ENCODE results near the gene PIH1D2. TPM values are rescaled to one million over a fixed set of nuclear protein-coding genes. Genes with fewer than 3 reads are reported as not detected.

The PIH1D2 gene
- total and polyA plus RNA-seq, 9 of the 15 experiments (the other 6 are each of a cell fraction or from before 2014, with no cell fraction given) = 1.5 to 5.4 (median 3.0) TPM

DNA sequence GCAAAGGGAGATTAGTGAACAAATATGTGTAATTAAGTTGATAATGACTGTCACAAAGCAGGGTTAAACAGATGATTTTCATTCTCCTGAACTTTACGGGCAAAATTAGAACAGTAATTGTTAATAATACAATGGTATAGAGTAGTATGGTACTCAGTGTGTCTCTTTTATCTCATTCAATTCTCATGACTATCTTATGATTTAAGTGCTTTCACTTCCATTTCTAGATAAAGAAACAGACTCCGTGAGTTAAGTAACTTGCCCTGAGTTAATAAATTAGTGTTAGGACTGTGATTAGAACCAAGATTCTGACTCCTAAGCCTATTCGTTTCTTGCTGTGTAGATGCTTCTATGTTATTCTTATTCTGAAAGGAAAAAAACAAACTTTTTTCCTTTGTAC, 22.0 kb downstream of the PIH1D2 start:
- no peak overlapping the region for H3K4me2 ChIP-seq (ENCODE audit: insufficient read depth, low read length)
- no peak overlapping the region for H3K9ac ChIP-seq (ENCODE audit: insufficient read depth in 1 of 2, low read depth in 2 of 2, low read length in 2 of 2)
- DNase-seq (ENCODE audit: extremely low read depth in 1 of 4, low spot score in 3 of 4) (no peak), FAIRE-seq (no peak), ATAC-seq (no peak)
- no peak overlapping the region for H2AFZ ChIP-seq (ENCODE audit: low read depth, low read length)
- H4K20me1 ChIP-seq (replicated peaks; ENCODE audit: control insufficient read depth, insufficient read depth, low read length) = no peaks in the 10 kb centered on the region
- H3K36me3 ChIP-seq (ENCODE audit: control insufficient read depth, insufficient read depth, low read length) = peaks cover 86% of the 10 kb centered on the region
- no peaks in the 10 kb centered on the region for H3K9me1 ChIP-seq (ENCODE audit: control insufficient read depth, insufficient read depth, low read length)
- H3K79me2 ChIP-seq (ENCODE audit: control insufficient read depth, insufficient read depth, low read length) = peaks cover 28% of the 10 kb centered on the region
- CTCF ChIA-PET (ENCODE audit: low intra/inter-chr PET ratio) = no interaction called here
- H3K4me1 ChIP-seq (replicated peaks in 1 of 2; ENCODE audit: control insufficient read depth in 2 of 2, insufficient read depth in 2 of 2, low read length in 2 of 2) = no peaks in the 10 kb centered on the region
- H3K27me3 ChIP-seq (ENCODE audit: control insufficient read depth in 2 of 2, insufficient read depth in 2 of 2, low read length in 2 of 2) = no peaks in the 10 kb centered on the region
- no peaks in the 10 kb centered on the region for H3K9me3 ChIP-seq (replicated peaks; ENCODE audit: control insufficient read depth, insufficient read depth, low read depth, low read length)
- no TSS peak for BruUV-seq (replicated peaks)
- no peak overlapping the region for H3K27ac ChIP-seq (ENCODE audit: extremely low read depth, low read depth, low read length)
- in situ Hi-C loops (cut with MboI) (no loop called here), intact Hi-C loops (cut with micrococcal nuclease) (no loop called here)
- POLR2A ChIA-PET = no interaction called here
- H3K4me3 ChIP-seq = no peak overlapping the region
- WGBS (ENCODE audit: insufficient coverage, low coverage, missing lambda C conversion rate) = 86% methylated on average over 3 of the region's 3 CpGs
- TF ChIP-seq, protein P1, sequence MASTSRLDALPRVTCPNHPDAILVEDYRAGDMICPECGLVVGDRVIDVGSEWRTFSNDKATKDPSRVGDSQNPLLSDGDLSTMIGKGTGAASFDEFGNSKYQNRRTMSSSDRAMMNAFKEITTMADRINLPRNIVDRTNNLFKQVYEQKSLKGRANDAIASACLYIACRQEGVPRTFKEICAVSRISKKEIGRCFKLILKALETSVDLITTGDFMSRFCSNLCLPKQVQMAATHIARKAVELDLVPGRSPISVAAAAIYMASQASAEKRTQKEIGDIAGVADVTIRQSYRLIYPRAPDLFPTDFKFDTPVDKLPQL (IDR thresholded peaks at IDR 0.05; ENCODE audit: extremely low read depth, insufficient read length) = no peak
- TF ChIP-seq, protein P2, sequence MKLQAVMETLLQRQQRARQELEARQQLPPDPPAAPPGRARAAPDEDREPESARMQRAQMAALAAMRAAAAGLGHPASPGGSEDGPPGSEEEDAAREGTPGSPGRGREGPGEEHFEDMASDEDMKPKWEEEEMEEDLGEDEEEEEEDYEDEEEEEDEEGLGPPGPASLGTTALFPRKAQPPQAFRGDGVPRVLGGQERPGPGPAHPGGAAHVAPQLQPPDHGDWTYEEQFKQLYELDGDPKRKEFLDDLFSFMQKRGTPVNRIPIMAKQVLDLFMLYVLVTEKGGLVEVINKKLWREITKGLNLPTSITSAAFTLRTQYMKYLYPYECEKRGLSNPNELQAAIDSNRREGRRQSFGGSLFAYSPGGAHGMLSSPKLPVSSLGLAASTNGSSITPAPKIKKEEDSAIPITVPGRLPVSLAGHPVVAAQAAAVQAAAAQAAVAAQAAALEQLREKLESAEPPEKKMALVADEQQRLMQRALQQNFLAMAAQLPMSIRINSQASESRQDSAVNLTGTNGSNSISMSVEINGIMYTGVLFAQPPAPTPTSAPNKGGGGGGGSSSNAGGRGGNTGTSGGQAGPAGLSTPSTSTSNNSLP (IDR thresholded peaks at IDR 0.05; ENCODE audit: borderline replicate concordance, low read depth, low read length) = no peak
- TF ChIP-seq NR1H2 (CRISPR knock-in tag; IDR thresholded peaks at IDR 0.05) = no peak
- TF ChIP-seq SMARCA5 (IDR thresholded peaks at IDR 0.05) = no peak
- TF ChIP-seq, protein P3, sequence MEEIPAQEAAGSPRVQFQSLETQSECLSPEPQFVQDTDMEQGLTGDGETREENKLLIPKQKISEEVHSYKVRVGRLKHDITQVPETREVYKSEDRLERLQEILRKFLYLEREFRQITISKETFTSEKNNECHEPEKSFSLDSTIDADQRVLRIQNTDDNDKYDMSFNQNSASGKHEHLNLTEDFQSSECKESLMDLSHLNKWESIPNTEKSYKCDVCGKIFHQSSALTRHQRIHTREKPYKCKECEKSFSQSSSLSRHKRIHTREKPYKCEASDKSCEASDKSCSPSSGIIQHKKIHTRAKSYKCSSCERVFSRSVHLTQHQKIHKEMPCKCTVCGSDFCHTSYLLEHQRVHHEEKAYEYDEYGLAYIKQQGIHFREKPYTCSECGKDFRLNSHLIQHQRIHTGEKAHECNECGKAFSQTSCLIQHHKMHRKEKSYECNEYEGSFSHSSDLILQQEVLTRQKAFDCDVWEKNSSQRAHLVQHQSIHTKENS (CRISPR knock-in tag; IDR thresholded peaks at IDR 0.05) = no peak
- no peak for TF ChIP-seq ZNF77 (CRISPR knock-in tag; IDR thresholded peaks at IDR 0.05)
- no peak for TF ChIP-seq ZKSCAN1 (IDR thresholded peaks at IDR 0.05; ENCODE audit: low read depth, low read length)
- no peak for TF ChIP-seq CREM (IDR thresholded peaks at IDR 0.05; ENCODE audit: low read depth)
- no peak for TF ChIP-seq POLR2G (IDR thresholded peaks at IDR 0.05; ENCODE audit: low read depth, low read length)
- no peak for TF ChIP-seq SREBF2 (CRISPR knock-in tag; IDR thresholded peaks at IDR 0.05)
